ENCODE measurements around the gene TIRAP. TPM values are rescaled to one million over a fixed set of nuclear protein-coding genes. Genes with fewer than 3 reads are reported as not detected.
"Not testable (repeated sequence)": the region's sequence is repeated elsewhere in the genome, so short reads cannot be mapped to it uniquely, and the experiment has no call there.

TIRAP gene
- total and polyA plus RNA-seq, 3 experiments from 2014 or later, result 10.6 to 13.0 (median 11.3) TPM

GRCh38 chr11:126307706-126308105 lies 24.8 kb downstream of the TIRAP start:
- peaks cover 34% of the 10 kb centered on the region for H3K4me1 ChIP-seq (ENCODE audit: insufficient read depth, low read length)
- peaks cover 43 to 68% (median 60%) of the 10 kb centered on the region in 3 donors for H3K4me1 Mint-ChIP-seq
- no peaks in the 10 kb centered on the region for H3K9me3 ChIP-seq (ENCODE audit: low read length)
- H3K36me3 Mint-ChIP-seq, result peaks cover 0 to 58% (median 7%) of the 10 kb centered on the region in 3 donors
- H3K4me3 ChIP-seq (ENCODE audit: low read length), result no peak overlapping the region
- H3K9me3 Mint-ChIP-seq, result no peaks in the 10 kb centered on the region
- no peaks in the 10 kb centered on the region for H3K27me3 Mint-ChIP-seq
- CTCF ChIA-PET, result no interaction called here
- H3K27ac ChIP-seq (ENCODE audit: low read depth, low read length), result no peak overlapping the region
- POLR2A ChIA-PET, result no interaction called here
- H3K4me3 Mint-ChIP-seq, result peak overlapping the region in 1 of 7 donors; percentile 72
- H3K36me3 ChIP-seq (ENCODE audit: insufficient read depth, low read length), result peaks cover 9% of the 10 kb centered on the region
- H3K27me3 ChIP-seq (ENCODE audit: insufficient read depth, low read length, poor library complexity, severe bottlenecking), result no peaks in the 10 kb centered on the region
- H3K27ac Mint-ChIP-seq, result peak overlapping the region in 5 of 8 donors; percentile 21 to 70 (median 64)
- no peak for DNase-seq

GRCh38 chr11:126308271-126308671 lies 25.4 kb downstream of the TIRAP start:
- Histone ChIP-seq H3K27ac (ENCODE audit: low read depth, low read length) (no peak overlapping the region), H3K4me1 (ENCODE audit: insufficient read depth, low read length) (peaks cover 28% of the 10 kb centered on the region), H3K36me3 (ENCODE audit: insufficient read depth, low read length) (peaks cover 9% of the 10 kb centered on the region), H3K4me3 (ENCODE audit: low read length) (no peak overlapping the region), H3K27me3 (ENCODE audit: insufficient read depth, low read length, poor library complexity, severe bottlenecking) (no peaks in the 10 kb centered on the region), H3K9me3 (ENCODE audit: low read length) (no peaks in the 10 kb centered on the region)
- H3K4me3 Mint-ChIP-seq, result no peak overlapping the region
- no peaks in the 10 kb centered on the region for H3K27me3 Mint-ChIP-seq
- peaks cover 39 to 62% (median 54%) of the 10 kb centered on the region in 3 donors for H3K4me1 Mint-ChIP-seq
- ChIA-PET POLR2A (no interaction called here), CTCF (no interaction called here)
- peak overlapping the region in 4 of 8 donors; percentile 13 to 70 (median 48) for H3K27ac Mint-ChIP-seq
- H3K36me3 Mint-ChIP-seq, result peaks cover 0 to 63% (median 7%) of the 10 kb centered on the region in 3 donors
- H3K9me3 Mint-ChIP-seq, result no peaks in the 10 kb centered on the region
- DNase-seq, result no peak

- Mint-ChIP-seq H3K36me3 (peaks cover 0 to 64% (median 7%) of the 10 kb centered on the region in 3 donors), H3K27ac (peak overlapping the region in 1 of 8 donors; percentile 85), H3K4me1 (peaks cover 37 to 59% (median 50%) of the 10 kb centered on the region in 3 donors)
- not testable (repeated sequence) for H3K9me3 Mint-ChIP-seq; H3K27me3 ChIP-seq (ENCODE audit: insufficient read depth, low read length, poor library complexity, severe bottlenecking); H3K9me3 ChIP-seq (ENCODE audit: low read length); DNase-seq; H3K4me3 ChIP-seq (ENCODE audit: low read length); H3K36me3 ChIP-seq (ENCODE audit: insufficient read depth, low read length); H3K4me3 Mint-ChIP-seq; H3K27me3 Mint-ChIP-seq; H3K27ac ChIP-seq (ENCODE audit: low read depth, low read length)
- ChIA-PET CTCF (interaction anchor here (0.7 to 3.0 kb wide), 3 partner anchors 8 to 10 kb away, joined by 3 to 14 read pairs (median 6); no protein-coding TSS in a partner anchor), POLR2A (interaction anchor here (0.7 kb wide), 1 partner anchor 27 kb away, joined by 9 read pairs; no protein-coding TSS in a partner anchor)
- H3K4me1 ChIP-seq (ENCODE audit: insufficient read depth, low read length), result peaks cover 26% of the 10 kb centered on the region
Observed at GRCh38 chr11:126308771-126309170, 25.9 kb downstream of the TIRAP start.

- Mint-ChIP-seq H3K27ac (peak overlapping the region in 5 of 8 donors; percentile 11 to 69 (median 35)), H3K27me3 (no peaks in the 10 kb centered on the region), H3K4me3 (peak overlapping the region in 1 of 7 donors; percentile 12), H3K36me3 (peaks cover 7 to 68% (median 14%) of the 10 kb centered on the region in 3 donors), H3K4me1 (peaks cover 29 to 47% (median 39%) of the 10 kb centered on the region in 3 donors), H3K9me3 (no peaks in the 10 kb centered on the region)
- Histone ChIP-seq H3K27ac (ENCODE audit: low read depth, low read length) (no peak overlapping the region), H3K4me3 (ENCODE audit: low read length) (no peak overlapping the region), H3K4me1 (ENCODE audit: insufficient read depth, low read length) (peaks cover 19% of the 10 kb centered on the region), H3K36me3 (ENCODE audit: insufficient read depth, low read length) (peaks cover 9% of the 10 kb centered on the region), H3K9me3 (ENCODE audit: low read length) (no peaks in the 10 kb centered on the region), H3K27me3 (ENCODE audit: insufficient read depth, low read length, poor library complexity, severe bottlenecking) (no peaks in the 10 kb centered on the region)
- peak; percentile 41 to 70 (median 45) for DNase-seq
- POLR2A ChIA-PET, result interaction anchor here (1.0 kb wide), 1 partner anchor 170 kb away, joined by 4 read pairs; no protein-coding TSS in a partner anchor
- CTCF ChIA-PET, result interaction anchor here (0.6 to 3.0 kb wide), 18 partner anchors 9 to 419 kb away, joined by 3 to 39 read pairs (median 4); partner anchors contain the start of gene TIRAP
Observed at GRCh38 chr11:126310200-126310991, 27.5 kb downstream of the TIRAP start.

GRCh38 chr11:126310992-126311310 lies 28.1 kb downstream of the TIRAP start:
- Mint-ChIP-seq H3K9me3 (peaks cover 0 to 1% (median 0%) of the 10 kb centered on the region in 5 donors), H3K4me3 (peak overlapping the region in 1 of 7 donors; percentile 12), H3K27ac (peak overlapping the region in 2 of 8 donors; percentile 35 to 42), H3K4me1 (peaks cover 25 to 42% (median 35%) of the 10 kb centered on the region in 3 donors), H3K36me3 (peaks cover 10 to 67% (median 14%) of the 10 kb centered on the region in 3 donors), H3K27me3 (no peaks in the 10 kb centered on the region)
- Histone ChIP-seq H3K9me3 (ENCODE audit: low read length) (no peaks in the 10 kb centered on the region), H3K27me3 (ENCODE audit: insufficient read depth, low read length, poor library complexity, severe bottlenecking) (no peaks in the 10 kb centered on the region), H3K4me3 (ENCODE audit: low read length) (no peak overlapping the region), H3K27ac (ENCODE audit: low read depth, low read length) (no peak overlapping the region), H3K36me3 (ENCODE audit: insufficient read depth, low read length) (peaks cover 9% of the 10 kb centered on the region), H3K4me1 (ENCODE audit: insufficient read depth, low read length) (peaks cover 14% of the 10 kb centered on the region)
- CTCF ChIA-PET, result interaction anchor here (0.6 to 3.0 kb wide), 15 partner anchors 8 to 419 kb away, joined by 3 to 39 read pairs (median 4); partner anchors contain the start of gene TIRAP
- DNase-seq, result no peak
- POLR2A ChIA-PET, result interaction anchor here (1.0 kb wide), 1 partner anchor 170 kb away, joined by 4 read pairs; no protein-coding TSS in a partner anchor

- Histone ChIP-seq H3K27ac (ENCODE audit: low read depth, low read length) (no peak overlapping the region), H3K4me1 (ENCODE audit: insufficient read depth, low read length) (peaks cover 7% of the 10 kb centered on the region), H3K36me3 (ENCODE audit: insufficient read depth, low read length) (peaks cover 9% of the 10 kb centered on the region), H3K9me3 (ENCODE audit: low read length) (no peaks in the 10 kb centered on the region), H3K4me3 (ENCODE audit: low read length) (no peak overlapping the region), H3K27me3 (ENCODE audit: insufficient read depth, low read length, poor library complexity, severe bottlenecking) (no peaks in the 10 kb centered on the region)
- no peak for DNase-seq
- Mint-ChIP-seq H3K4me1 (peaks cover 27 to 40% (median 38%) of the 10 kb centered on the region in 3 donors), H3K27me3 (no peaks in the 10 kb centered on the region), H3K9me3 (peaks cover 0 to 6% (median 0%) of the 10 kb centered on the region in 5 donors), H3K27ac (peak overlapping the region in 3 of 8 donors; percentile 27 to 73 (median 37)), H3K36me3 (peaks cover 15 to 69% (median 19%) of the 10 kb centered on the region in 3 donors), H3K4me3 (no peak overlapping the region)
- POLR2A ChIA-PET, result no interaction called here
- CTCF ChIA-PET, result interaction anchor here (0.6 to 3.0 kb wide), 15 partner anchors 7 to 420 kb away, joined by 3 to 39 read pairs (median 4); partner anchors contain the start of gene TIRAP
Observed at GRCh38 chr11:126311401-126312291, 28.8 kb downstream of the TIRAP start.

- no peak for DNase-seq
- H3K4me1 ChIP-seq (ENCODE audit: insufficient read depth, low read length), result peaks cover 15% of the 10 kb centered on the region
- ChIA-PET POLR2A (no interaction called here), CTCF (interaction anchor here (0.7 to 2.0 kb wide), 2 partner anchors 34 to 168 kb away, joined by 3 to 8 read pairs; no protein-coding TSS in a partner anchor)
- Mint-ChIP-seq H3K4me3 (no peak overlapping the region), H3K4me1 (peaks cover 33 to 42% (median 39%) of the 10 kb centered on the region in 3 donors), H3K27ac (peak overlapping the region in 2 of 8 donors; percentile 36 to 70), H3K36me3 (peaks cover 19 to 65% (median 21%) of the 10 kb centered on the region in 3 donors), H3K27me3 (no peaks in the 10 kb centered on the region), H3K9me3 (peaks cover 0 to 6% (median 0%) of the 10 kb centered on the region in 5 donors)
- peaks cover 9% of the 10 kb centered on the region for H3K36me3 ChIP-seq (ENCODE audit: insufficient read depth, low read length)
- no peak overlapping the region for H3K27ac ChIP-seq (ENCODE audit: low read depth, low read length)
- H3K27me3 ChIP-seq (ENCODE audit: insufficient read depth, low read length, poor library complexity, severe bottlenecking), result no peaks in the 10 kb centered on the region
- H3K9me3 ChIP-seq (ENCODE audit: low read length), result no peaks in the 10 kb centered on the region
- H3K4me3 ChIP-seq (ENCODE audit: low read length), result no peak overlapping the region
Observed at GRCh38 chr11:126312961-126313360, 30.1 kb downstream of the TIRAP start.

All from CD8-positive, alpha-beta memory T cell (primary cell).